ENCODE data around the gene PLEKHM3. TPM values are rescaled to one million over a fixed set of nuclear protein-coding genes. Genes with fewer than 3 reads are reported as not detected.

Gene PLEKHM3
- polyA plus RNA-seq, 1 experiment: 5.8 TPM

DNA sequence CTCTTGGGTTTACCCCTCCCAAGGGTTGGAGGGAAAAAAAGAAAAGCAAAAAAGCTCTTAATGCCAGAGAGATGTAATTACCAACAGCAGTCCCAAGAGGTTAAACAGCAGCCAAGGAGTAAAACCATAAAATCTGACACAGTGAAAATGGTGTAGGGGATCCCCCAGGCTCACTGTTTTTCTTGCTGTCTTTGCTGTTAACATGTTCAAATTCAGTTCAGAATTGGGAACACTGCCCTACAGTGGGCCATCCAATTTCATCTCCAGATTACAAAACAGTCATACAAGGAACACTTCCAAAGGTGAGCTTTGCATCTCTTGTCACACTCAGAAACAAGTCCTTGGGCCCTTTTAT, 54.5 kb downstream of the PLEKHM3 start:
- Histone ChIP-seq H3K27me3 (ENCODE audit: control insufficient read depth, insufficient read depth, low read length) (no peaks in the 10 kb centered on the region), H3K4me3 (ENCODE audit: low read depth, low read length) (no peak overlapping the region), H3K36me3 (ENCODE audit: control insufficient read depth, insufficient read depth, low read length) (no peaks in the 10 kb centered on the region)
- no peak for DNase-seq (ENCODE audit: low read depth)
- ChIA-PET CTCF (interaction anchor here (0.8 to 1.9 kb wide), 3 partner anchors 17 to 225 kb away, joined by 3 to 7 read pairs (median 3); no protein-coding TSS in a partner anchor), POLR2A (no interaction called here)
- TF ChIP-seq, protein P1, sequence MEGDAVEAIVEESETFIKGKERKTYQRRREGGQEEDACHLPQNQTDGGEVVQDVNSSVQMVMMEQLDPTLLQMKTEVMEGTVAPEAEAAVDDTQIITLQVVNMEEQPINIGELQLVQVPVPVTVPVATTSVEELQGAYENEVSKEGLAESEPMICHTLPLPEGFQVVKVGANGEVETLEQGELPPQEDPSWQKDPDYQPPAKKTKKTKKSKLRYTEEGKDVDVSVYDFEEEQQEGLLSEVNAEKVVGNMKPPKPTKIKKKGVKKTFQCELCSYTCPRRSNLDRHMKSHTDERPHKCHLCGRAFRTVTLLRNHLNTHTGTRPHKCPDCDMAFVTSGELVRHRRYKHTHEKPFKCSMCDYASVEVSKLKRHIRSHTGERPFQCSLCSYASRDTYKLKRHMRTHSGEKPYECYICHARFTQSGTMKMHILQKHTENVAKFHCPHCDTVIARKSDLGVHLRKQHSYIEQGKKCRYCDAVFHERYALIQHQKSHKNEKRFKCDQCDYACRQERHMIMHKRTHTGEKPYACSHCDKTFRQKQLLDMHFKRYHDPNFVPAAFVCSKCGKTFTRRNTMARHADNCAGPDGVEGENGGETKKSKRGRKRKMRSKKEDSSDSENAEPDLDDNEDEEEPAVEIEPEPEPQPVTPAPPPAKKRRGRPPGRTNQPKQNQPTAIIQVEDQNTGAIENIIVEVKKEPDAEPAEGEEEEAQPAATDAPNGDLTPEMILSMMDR (IDR thresholded peaks at IDR 0.05; ENCODE audit: insufficient read depth, low read depth, low read length): no peak

DNA sequence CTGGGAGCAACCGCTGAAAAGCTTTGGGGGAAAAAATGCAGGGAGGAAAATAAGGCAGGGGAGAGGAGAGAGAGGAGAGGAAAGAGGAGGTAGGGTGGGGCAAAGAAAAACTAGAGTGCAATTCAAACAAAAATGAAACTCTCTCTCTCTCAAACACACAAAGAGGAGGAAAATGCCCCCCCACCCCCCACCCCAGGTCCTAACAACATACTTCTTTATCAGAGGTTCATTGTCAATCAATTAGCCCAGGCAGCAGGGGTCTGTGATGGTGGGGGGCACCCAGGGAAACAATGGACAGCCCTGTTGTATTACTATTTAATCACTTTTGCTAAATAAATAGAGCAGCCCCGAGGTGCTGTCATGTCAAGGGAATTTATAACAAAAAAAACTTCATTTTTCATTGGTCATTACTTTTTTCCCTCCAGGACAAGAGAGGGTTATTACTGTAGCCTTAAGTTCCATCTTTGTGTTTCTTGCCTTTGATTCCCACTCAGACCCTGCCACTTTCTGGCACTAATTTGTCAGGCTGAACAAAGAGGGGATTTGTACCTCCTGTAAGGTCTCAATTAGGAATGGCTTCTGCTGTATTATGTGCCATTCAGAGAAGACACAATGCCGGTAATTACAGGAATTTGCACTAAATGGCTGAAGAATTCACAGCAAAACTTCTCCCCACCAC, 55.0 kb downstream of the PLEKHM3 start:
- TF ChIP-seq, protein P1 (IDR thresholded peaks at IDR 0.05; ENCODE audit: insufficient read depth, low read depth, low read length): no peak
- no peak for DNase-seq (ENCODE audit: low read depth)
- Histone ChIP-seq H3K4me3 (ENCODE audit: low read depth, low read length) (no peak overlapping the region), H3K36me3 (ENCODE audit: control insufficient read depth, insufficient read depth, low read length) (no peaks in the 10 kb centered on the region), H3K27me3 (ENCODE audit: control insufficient read depth, insufficient read depth, low read length) (no peaks in the 10 kb centered on the region)
- ChIA-PET POLR2A (no interaction called here), CTCF (interaction anchor here (0.8 to 1.9 kb wide), 3 partner anchors 17 to 224 kb away, joined by 3 to 7 read pairs (median 3); no protein-coding TSS in a partner anchor)

DNA sequence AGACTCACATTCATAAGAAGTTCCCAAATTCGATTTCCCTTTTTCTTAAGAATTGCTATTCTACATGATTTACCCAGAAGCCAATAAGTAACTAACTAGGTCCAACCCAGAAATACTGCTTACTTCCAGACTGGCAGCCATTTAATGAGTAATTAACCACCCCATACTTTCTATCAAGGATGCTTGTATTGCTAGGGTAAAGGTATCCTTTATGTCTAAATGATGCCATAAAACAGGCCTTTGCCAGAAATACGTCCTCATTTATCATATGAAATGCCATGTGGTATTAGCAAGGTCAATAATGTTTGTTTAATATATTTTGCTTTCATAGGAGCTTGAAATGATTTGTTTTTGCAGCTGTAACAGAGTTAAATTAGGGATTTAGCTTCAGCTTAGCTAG, 56.1 kb downstream of the PLEKHM3 start:
- ChIA-PET CTCF (no interaction called here), POLR2A (no interaction called here)
- TF ChIP-seq, protein P1 (IDR thresholded peaks at IDR 0.05; ENCODE audit: insufficient read depth, low read depth, low read length): no peak
- H3K36me3 ChIP-seq (ENCODE audit: control insufficient read depth, insufficient read depth, low read length): no peaks in the 10 kb centered on the region
- no peak for DNase-seq (ENCODE audit: low read depth)
- no peak overlapping the region for H3K4me3 ChIP-seq (ENCODE audit: low read depth, low read length)
- no peaks in the 10 kb centered on the region for H3K27me3 ChIP-seq (ENCODE audit: control insufficient read depth, insufficient read depth, low read length)

DNA sequence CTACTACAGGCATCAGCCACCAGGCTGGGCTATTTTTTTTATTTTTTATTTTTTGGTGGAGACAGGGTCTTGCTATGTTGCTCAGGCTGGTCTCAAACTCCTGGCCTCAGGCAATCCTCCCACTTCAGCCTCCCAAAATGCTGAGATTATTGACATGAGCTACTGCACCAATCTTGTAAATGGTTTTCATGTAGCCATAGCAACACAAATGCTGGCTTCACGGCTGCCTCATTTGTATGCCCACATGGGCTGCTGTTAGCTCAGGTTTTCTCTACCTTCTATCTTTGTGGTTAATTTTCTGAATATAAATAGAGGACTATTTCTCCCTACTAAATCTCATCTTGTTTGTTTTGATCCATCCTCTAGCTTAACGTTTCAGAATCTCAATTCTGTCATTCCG, 58.2 kb downstream of the PLEKHM3 start:
- H3K4me3 ChIP-seq (ENCODE audit: low read depth, low read length): no peak overlapping the region
- H3K36me3 ChIP-seq (ENCODE audit: control insufficient read depth, insufficient read depth, low read length): no peaks in the 10 kb centered on the region
- ChIA-PET CTCF (interaction anchor here (0.6 to 2.0 kb wide), 4 partner anchors 9 to 221 kb away, joined by 3 to 6 read pairs (median 4); no protein-coding TSS in a partner anchor), POLR2A (no interaction called here)
- H3K27me3 ChIP-seq (ENCODE audit: control insufficient read depth, insufficient read depth, low read length): no peaks in the 10 kb centered on the region
- DNase-seq (ENCODE audit: low read depth): no peak
- TF ChIP-seq, protein P1 (IDR thresholded peaks at IDR 0.05; ENCODE audit: insufficient read depth, low read depth, low read length): no peak

DNA sequence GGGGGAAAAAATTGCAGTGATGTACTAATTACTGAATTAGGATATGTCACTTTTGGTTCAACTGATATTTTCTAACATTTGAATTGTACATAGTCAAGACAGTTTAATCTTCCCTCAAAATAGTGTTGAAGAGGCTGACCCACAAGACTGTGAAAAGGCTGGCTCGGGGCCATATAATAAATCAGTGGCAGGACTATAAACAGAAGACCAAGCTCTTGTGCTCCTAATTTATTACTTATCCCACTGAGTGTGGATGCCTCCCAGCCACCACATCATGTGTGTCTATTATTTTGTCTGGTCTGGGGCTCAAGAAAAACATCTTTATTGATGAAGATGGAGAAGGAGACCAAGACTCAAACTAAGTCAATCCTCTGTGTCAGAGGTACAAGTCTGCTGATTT, 64.4 kb downstream of the PLEKHM3 start:
- DNase-seq (ENCODE audit: low read depth): no peak
- TF ChIP-seq, protein P1 (IDR thresholded peaks at IDR 0.05; ENCODE audit: insufficient read depth, low read depth, low read length): no peak
- no peak overlapping the region for H3K4me3 ChIP-seq (ENCODE audit: low read depth, low read length)
- POLR2A ChIA-PET: no interaction called here
- H3K27me3 ChIP-seq (ENCODE audit: control insufficient read depth, insufficient read depth, low read length): no peaks in the 10 kb centered on the region
- CTCF ChIA-PET: no interaction called here
- no peaks in the 10 kb centered on the region; the same call in 1 of the 2 replicates for H3K36me3 ChIP-seq (ENCODE audit: control insufficient read depth, insufficient read depth, low read length)
